ENCODE results near the gene STARD6.
"Not testable (repeated sequence)": the region's sequence is repeated elsewhere in the genome, so short reads cannot be mapped to it uniquely, and the experiment has no call there.

Gene STARD6

GRCh38 chr18:54338230-54338629 lies 19.4 kb downstream of the STARD6 start:
- FAIRE-seq: no peak
- no peak for DNase-seq (ENCODE audit: low spot score)

DNA sequence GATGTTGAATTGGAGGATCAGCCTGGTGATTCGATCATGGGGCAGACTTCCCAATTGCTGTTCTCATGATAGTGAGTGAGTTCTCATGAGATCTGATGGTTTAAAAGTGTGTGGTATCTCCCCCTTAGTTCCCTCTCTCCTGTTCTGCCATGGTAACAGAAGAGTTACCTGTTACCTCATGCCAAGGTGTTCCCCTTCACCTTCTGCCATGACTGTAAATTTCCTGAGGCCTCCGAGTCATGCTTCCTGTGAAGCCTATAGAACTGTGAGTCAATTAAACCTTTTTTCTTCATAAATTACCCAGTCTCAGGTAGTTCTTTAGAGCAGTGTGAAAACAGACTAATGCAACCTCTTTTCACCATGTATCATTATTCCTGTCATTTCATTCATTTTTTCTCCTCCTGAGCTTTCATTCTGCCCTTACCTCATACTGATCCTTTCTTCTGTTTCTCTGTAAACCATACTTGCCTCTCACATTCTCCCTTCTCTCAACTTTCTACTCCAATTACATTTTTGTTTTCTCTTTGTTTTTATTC lies 22.0 kb downstream of the STARD6 start:
- no peak for FAIRE-seq

DNA sequence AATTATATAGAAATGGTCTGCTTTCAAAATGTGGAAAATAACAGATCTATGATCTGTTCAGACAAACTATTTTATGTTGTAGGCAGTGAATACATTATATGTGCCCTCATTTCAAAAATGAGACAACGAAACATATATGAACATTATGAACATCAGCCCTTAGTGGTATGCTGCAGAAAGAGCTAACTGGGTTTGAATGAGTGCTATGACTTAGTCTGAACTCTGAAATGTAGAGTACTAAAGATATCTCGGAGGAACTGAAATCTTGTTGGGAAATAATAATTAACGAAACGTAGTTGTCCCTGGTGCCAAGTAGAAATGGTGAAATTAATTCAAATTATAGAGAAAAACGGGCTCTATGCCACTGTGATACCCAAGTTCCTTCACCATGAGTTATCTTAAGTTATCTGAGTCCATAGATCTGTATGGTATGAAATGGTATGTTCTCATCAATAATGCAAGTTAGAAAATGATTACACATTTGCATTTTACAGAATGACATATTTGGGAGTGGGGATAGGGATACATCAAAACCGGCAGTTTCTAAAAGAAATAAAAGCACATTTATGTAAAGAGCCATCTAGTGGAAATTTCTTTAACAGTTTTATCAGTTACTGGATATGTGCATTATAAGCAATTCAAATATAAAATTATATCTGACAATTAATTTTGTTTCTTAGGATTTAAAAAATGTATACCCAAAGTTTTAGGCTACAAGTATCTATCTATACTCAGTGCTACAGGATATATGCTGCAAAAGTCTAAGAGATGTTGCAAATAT lies 26.7 kb downstream of the STARD6 start:
- FAIRE-seq: no peak

More for the DNA sequence above, 22.0 kb downstream of the STARD6 start:
- DNase-seq (ENCODE audit: low spot score): no peak

GRCh38 chr18:54329787-54330186 lies 27.9 kb downstream of the STARD6 start:
- no peak for DNase-seq (ENCODE audit: low spot score)
- FAIRE-seq: no peak

More for the DNA sequence above, 26.7 kb downstream of the STARD6 start:
- DNase-seq (ENCODE audit: low spot score): no peak

DNA sequence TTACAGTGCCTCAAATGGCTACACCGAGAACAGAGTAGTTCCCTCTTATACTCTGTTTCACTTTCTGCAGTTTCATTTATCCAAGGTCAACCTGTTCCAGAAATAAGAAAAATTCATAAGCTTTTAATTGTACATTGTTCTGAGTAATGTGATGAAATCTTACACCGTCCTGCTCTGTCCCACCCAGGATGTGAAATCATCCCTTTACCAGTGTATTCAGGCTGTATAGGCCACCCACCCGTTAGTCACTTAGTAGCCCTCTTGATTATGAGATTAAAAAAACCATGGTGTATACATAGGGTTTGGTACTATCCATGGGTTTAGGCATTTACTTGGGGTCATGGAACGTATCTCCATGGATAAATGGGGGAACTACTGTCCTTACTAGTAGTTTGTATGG lies 29.8 kb downstream of the STARD6 start:
- DNase-seq (ENCODE audit: low spot score): no peak
- no peak for FAIRE-seq

- DNase-seq (ENCODE audit: low spot score) (no peak), FAIRE-seq (no peak)
These were observed 33.7 kb downstream of the STARD6 start for GRCh38 chr18:54323970-54324369.

GRCh38 chr18:54323561-54323960 lies 34.1 kb downstream of the STARD6 start:
- no peak for FAIRE-seq
- DNase-seq (ENCODE audit: low spot score): no peak

- DNase-seq (ENCODE audit: low spot score): no peak
- FAIRE-seq: no peak
These were observed 41.4 kb downstream of the STARD6 start for GRCh38 chr18:54316071-54316820.

GRCh38 chr18:54309564-54309963 lies 48.1 kb downstream of the STARD6 start:
- FAIRE-seq; DNase-seq (ENCODE audit: low spot score): not testable (repeated sequence)

- no peak for DNase-seq (ENCODE audit: low spot score)
- FAIRE-seq: no peak
These were observed 54.2 kb downstream of the STARD6 start for GRCh38 chr18:54303408-54303807.

GRCh38 chr18:54298991-54299390 lies 58.7 kb downstream of the STARD6 start:
- FAIRE-seq; DNase-seq (ENCODE audit: low spot score): not testable (repeated sequence)

GRCh38 chr18:54296062-54296461 lies 61.6 kb downstream of the STARD6 start:
- DNase-seq (ENCODE audit: low spot score) (no peak), FAIRE-seq (no peak)

GRCh38 chr18:54294274-54294673 lies 63.4 kb downstream of the STARD6 start:
- FAIRE-seq (no peak), DNase-seq (ENCODE audit: low spot score) (no peak)

DNA sequence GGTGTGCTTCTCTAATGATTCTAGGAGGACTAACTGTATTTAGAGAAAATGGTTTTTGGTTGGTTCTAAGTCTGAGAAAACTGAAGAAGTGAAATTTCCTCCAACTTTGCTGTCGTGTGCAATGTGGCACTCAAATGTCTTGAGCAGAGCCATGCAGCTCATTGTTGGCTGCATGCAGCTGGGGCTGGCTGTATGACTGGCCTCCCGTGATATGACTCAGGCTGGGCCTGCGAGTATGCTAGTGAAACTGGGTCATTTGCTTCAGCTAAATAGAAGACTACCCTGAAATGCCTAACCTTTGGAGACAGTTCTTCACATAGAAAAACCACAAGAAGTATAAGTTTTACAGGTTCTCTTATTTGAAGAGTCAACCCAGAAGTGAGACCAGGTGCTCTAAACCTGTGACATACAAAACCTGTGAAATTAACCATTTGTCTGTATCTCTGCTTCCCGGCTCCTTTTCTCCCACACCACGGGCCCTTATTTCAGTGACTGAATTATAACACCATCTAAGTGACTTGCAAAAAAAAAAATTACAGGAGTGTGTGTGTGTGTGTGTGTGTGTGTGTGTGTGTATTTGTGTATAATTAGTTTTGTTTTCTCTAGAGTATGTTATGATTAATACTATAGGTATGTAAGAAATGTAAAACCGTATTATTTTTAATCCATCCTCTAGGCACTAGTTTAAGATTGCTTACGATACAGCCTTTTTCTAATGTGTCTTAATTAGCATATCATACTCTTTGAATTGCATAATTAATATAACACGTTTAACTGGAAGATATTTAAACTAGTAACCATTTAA lies 72.5 kb downstream of the STARD6 start:
- FAIRE-seq (peak; percentile 60), DNase-seq (ENCODE audit: low spot score) (peak; percentile 28)

GRCh38 chr18:54284535-54284934 lies 73.1 kb downstream of the STARD6 start:
- no peak for DNase-seq (ENCODE audit: low spot score)
- no peak for FAIRE-seq

DNA sequence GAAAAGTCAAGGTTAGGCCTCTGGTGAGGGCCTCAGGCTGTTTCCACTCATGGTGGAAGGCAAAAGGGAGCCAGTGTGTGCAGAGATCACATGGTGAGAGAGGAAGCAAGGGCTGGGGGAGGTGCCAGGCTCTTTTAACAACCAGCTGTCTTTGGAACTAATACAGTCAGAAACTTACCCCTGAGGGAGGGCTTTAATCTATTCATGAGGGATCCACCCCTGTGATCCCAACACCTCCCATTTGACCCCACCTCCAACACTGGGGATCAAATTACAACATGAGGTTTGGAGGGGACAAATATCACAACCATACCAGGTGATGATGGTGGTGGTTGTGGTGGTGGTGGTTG lies 77.5 kb downstream of the STARD6 start:
- DNase-seq (ENCODE audit: low spot score): no peak
- FAIRE-seq: no peak

GRCh38 chr18:54279477-54280219 lies 78.0 kb downstream of the STARD6 start:
- peak; percentile 91 for FAIRE-seq
- peak; percentile 80 for DNase-seq (ENCODE audit: low spot score)

DNA sequence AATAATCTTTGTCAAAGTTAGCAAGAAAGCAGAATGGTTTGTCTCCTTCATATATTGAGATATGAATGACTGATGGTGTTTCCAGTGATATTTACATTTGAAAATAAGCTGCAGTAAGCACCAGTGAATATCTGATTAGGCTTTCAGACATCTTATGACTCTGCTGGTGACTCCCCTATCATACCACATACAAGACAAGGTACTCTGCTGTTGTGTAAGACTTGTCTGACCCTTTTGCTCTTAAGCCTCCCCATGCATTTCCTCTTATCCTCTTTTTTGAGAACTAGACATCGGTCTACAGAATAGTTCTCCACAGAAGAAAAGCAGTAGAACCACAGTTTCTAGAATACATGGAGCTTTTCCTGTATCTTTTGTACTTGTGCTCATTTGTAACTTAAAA lies 79.0 kb downstream of the STARD6 start:
- no peak for FAIRE-seq
- DNase-seq (ENCODE audit: low spot score): no peak

GRCh38 chr18:54277899-54278298 lies 79.8 kb downstream of the STARD6 start:
- DNase-seq (ENCODE audit: low spot score): no peak
- no peak for FAIRE-seq

All from RCC 7860 (cell line).